ENCODE data around the gene DDI2.

DNA sequence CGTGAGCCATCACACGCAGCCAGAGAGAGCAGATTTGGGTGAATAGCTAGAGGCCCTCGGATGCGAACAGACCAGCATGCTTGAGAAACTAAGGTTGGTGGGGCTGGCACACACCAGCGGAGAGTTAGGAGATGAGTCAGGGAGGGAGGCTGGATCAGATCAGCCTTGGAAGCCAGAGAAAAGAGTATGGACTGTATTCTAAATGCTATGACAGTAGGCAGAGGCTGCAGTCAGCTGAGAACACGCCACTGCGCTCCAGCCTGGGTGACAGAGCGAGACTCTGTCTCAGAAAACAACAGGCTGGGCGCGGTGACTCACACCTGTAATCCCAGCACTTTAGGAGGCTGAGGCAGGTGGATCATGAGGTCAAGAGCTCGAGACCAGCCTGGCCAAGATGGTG is 62.9 kb downstream of the DDI2 start:
- no peak for TF ChIP-seq ZNF76 (CRISPR knock-in tag; IDR thresholded peaks at IDR 0.05; ENCODE audit: borderline replicate concordance)
- TF ChIP-seq RAD21 (CRISPR knock-in tag; conservative IDR thresholded peaks at IDR 0.05 in 1 of 2, IDR thresholded peaks at IDR 0.05 in 1 of 2): no peak
- TF ChIP-seq, protein P1, sequence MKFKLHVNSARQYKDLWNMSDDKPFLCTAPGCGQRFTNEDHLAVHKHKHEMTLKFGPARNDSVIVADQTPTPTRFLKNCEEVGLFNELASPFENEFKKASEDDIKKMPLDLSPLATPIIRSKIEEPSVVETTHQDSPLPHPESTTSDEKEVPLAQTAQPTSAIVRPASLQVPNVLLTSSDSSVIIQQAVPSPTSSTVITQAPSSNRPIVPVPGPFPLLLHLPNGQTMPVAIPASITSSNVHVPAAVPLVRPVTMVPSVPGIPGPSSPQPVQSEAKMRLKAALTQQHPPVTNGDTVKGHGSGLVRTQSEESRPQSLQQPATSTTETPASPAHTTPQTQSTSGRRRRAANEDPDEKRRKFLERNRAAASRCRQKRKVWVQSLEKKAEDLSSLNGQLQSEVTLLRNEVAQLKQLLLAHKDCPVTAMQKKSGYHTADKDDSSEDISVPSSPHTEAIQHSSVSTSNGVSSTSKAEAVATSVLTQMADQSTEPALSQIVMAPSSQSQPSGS (CRISPR knock-in tag; IDR thresholded peaks at IDR 0.05): no peak
- no peak for TF ChIP-seq RBBP5 (IDR thresholded peaks at IDR 0.05; ENCODE audit: borderline replicate concordance, insufficient read depth, low read length, poor library complexity, severe bottlenecking)
- no peak for TF ChIP-seq SMC3 (conservative IDR thresholded peaks at IDR 0.05; ENCODE audit: insufficient read depth, low read depth, low read length)
- TF ChIP-seq, protein P2, sequence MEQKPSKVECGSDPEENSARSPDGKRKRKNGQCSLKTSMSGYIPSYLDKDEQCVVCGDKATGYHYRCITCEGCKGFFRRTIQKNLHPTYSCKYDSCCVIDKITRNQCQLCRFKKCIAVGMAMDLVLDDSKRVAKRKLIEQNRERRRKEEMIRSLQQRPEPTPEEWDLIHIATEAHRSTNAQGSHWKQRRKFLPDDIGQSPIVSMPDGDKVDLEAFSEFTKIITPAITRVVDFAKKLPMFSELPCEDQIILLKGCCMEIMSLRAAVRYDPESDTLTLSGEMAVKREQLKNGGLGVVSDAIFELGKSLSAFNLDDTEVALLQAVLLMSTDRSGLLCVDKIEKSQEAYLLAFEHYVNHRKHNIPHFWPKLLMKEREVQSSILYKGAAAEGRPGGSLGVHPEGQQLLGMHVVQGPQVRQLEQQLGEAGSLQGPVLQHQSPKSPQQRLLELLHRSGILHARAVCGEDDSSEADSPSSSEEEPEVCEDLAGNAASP (IDR thresholded peaks at IDR 0.05): no peak
- no peak for TF ChIP-seq EZH2 (IDR thresholded peaks at IDR 0.05; ENCODE audit: borderline replicate concordance, low read depth, low read length)
- TF ChIP-seq, protein P3, sequence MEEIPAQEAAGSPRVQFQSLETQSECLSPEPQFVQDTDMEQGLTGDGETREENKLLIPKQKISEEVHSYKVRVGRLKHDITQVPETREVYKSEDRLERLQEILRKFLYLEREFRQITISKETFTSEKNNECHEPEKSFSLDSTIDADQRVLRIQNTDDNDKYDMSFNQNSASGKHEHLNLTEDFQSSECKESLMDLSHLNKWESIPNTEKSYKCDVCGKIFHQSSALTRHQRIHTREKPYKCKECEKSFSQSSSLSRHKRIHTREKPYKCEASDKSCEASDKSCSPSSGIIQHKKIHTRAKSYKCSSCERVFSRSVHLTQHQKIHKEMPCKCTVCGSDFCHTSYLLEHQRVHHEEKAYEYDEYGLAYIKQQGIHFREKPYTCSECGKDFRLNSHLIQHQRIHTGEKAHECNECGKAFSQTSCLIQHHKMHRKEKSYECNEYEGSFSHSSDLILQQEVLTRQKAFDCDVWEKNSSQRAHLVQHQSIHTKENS (CRISPR knock-in tag; IDR thresholded peaks at IDR 0.05): no peak
- no peak for TF ChIP-seq ZFP1 (CRISPR knock-in tag; IDR thresholded peaks at IDR 0.05)
- no peak for TF ChIP-seq POLR2A (conservative IDR thresholded peaks at IDR 0.05)
